B cell (primary cell): ENCODE measurements around the gene HOXA3.

Experiments
- CTCF ChIP-seq: fragments of 200-600 bp; IDR thresholded peaks from one replicate; pipeline ENCODE4 v1.8.0; 2022; ENCODE audit warnings: antibody characterized with exemption, mild to moderate bottlenecking
- EZH2 ChIP-seq: IDR thresholded peaks from 2 replicates; pipeline ENCODE4 v1.6.1; 2012; ENCODE audit warnings: borderline replicate concordance, low read depth, mild to moderate bottlenecking, moderate library complexity, low read length; ENCODE audit not compliant: insufficient read depth, poor library complexity, severe bottlenecking

DNA sequence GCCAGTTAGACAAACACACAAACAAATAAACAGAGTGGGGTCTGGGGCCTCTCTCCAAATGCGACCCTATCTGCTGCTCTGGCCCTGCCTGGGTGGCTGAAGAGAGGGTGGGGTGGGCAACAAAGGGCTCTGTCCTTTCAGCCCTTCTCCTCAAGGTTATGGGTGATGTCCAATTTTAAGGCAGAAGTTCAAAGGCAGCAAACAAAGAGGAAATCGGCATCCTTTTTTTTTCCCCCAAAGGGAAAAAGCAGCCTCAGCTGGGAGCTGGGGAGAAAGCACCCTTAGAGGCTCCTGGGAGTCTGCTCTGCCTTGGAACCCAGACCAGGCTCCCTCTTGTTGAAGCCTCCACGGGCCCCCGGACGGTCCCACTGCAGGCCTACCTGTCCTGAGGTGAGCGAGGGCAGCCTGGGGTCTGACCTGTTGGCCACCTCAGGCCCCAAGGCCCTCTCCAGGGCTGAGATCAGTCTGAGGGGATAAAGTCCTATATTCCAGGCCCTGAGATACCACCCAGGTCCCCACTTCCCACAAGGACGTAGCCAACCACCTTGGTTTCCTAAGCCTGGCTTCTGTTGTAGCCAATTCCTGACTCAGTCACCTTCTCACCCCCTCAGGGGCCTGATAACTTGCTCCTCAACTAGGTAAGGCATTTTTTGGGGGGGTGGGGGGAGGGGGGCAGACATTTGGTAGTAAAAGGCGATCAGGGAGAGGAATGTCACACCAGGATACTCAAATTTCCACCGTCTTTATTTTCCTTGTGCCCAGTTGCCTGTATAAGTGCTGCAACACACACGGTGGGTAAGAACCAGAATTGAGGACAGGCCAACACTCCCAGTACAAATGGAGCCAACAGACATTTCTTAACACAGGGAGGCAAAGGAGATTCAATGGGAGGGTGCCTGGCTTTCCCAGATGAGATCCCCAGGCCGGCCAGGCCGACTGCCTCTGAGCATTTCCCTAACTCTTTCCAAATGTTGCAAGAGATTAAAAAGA is 28.3 kb upstream of the HOXA3 start:
- TF ChIP-seq CTCF (no peak), EZH2 (no peak)
